ENCODE data around the gene IBTK. TPM values are rescaled to one million over a fixed set of nuclear protein-coding genes. Genes with fewer than 3 reads are reported as not detected.
A peak's percentile ranks its signal among the peaks of the same experiment; 100 is the strongest.

IBTK gene
- total and polyA plus RNA-seq, 7 donors = 18.9 to 26.2 (median 25.0) TPM

DNA sequence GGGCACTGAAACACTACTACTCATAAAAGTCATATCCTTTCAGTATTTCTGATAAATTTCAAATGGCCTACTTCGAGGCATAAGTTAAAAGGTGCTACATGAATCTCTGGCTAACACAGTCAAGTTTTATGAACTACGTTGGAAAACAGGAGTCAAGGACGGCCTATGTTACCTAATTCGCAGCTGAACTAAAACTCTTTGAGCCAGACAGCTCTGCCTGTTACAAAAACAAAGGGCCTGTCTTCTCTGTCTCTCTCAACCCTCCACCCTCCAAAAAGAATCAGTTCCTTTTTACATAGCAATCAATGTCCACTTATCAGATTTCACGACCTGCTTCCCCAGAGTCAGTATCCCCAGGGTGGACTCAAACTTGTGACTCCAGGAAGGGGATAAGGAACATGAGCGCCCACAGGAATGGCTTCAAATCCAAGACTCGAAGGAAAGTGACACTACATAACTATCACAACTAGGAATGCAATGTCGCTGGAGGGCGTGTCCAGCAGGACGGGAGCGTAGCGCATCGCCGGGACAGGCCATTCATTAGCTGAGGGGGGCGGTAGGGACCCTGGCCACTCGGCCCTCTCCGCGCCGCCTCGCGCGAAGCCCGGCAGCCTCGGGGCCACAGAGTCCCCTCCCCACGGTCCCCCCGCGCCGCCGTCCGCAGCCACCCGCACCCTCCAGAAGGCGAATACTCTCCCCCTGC, 591 bp downstream of the IBTK start:
- whole genome bisulfite sequencing, 2 donors = 1 to 3% methylated on average over 32 of the region's 32 CpGs
- Histone ChIP-seq H3K9me3 (no peaks in the 10 kb centered on the region), H3K4me1 (peaks cover 0 to 41% (median 25%) of the 10 kb centered on the region in 4 donors), H3K27ac (peak overlapping the region; percentile 89 to 97 (median 92)), H3K36me3 (no peaks in the 10 kb centered on the region), H3K27me3 (no peaks in the 10 kb centered on the region), H3K4me3 (peak overlapping the region; percentile 70 to 94 (median 82))
- intact Hi-C loops (cut with DNase I) = loop anchor here (5.0 to 10.0 kb wide), 2 partner anchors 820 to 948 kb away; partner anchors contain the start of genes DOP1A, PGM3, RWDD2A and UBE3D
- TF ChIP-seq POLR2A (IDR thresholded peaks at IDR 0.05) (no peak), EP300 (IDR thresholded peaks at IDR 0.05) (no peak), POLR2AphosphoS5 (IDR thresholded peaks at IDR 0.05) (no peak)
- TF ChIP-seq, protein P1, sequence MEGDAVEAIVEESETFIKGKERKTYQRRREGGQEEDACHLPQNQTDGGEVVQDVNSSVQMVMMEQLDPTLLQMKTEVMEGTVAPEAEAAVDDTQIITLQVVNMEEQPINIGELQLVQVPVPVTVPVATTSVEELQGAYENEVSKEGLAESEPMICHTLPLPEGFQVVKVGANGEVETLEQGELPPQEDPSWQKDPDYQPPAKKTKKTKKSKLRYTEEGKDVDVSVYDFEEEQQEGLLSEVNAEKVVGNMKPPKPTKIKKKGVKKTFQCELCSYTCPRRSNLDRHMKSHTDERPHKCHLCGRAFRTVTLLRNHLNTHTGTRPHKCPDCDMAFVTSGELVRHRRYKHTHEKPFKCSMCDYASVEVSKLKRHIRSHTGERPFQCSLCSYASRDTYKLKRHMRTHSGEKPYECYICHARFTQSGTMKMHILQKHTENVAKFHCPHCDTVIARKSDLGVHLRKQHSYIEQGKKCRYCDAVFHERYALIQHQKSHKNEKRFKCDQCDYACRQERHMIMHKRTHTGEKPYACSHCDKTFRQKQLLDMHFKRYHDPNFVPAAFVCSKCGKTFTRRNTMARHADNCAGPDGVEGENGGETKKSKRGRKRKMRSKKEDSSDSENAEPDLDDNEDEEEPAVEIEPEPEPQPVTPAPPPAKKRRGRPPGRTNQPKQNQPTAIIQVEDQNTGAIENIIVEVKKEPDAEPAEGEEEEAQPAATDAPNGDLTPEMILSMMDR (IDR thresholded peaks at IDR 0.05) = no peak
- DNase-seq = peak; percentile 70

DNA sequence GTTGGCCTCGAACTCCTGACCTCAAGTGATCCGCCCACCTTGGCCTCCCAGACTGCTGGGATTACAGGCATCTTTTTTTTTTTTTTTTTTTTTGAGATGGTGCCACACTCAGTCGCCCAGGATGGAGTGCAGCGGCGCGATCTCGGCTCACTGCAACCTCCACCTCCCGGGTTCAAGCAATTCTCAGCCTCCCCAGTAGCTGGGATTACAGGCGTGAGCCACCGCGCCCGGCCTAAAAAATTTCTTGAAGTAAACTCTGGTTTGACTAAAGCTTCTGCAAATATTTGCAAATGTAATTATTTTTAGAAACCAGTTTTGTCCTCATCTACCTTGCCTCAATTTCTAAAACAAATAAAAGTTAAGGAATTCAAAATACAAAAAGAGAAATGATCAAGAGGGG, 1.2 kb downstream of the IBTK start:
- 69 to 82% methylated on average over 12 of the region's 12 CpGs for WGBS, 2 donors
- Histone ChIP-seq H3K27me3 (no peaks in the 10 kb centered on the region), H3K36me3 (no peaks in the 10 kb centered on the region), H3K4me3 (peak overlapping the region in 3 of 4 donors; percentile 70 to 94 (median 80)), H3K4me1 (peaks cover 0 to 41% (median 25%) of the 10 kb centered on the region in 4 donors), H3K9me3 (no peaks in the 10 kb centered on the region), H3K27ac (peak overlapping the region; percentile 89 to 97 (median 92))
- no peak for TF ChIP-seq POLR2AphosphoS5 (IDR thresholded peaks at IDR 0.05)
- TF ChIP-seq POLR2A (IDR thresholded peaks at IDR 0.05) = no peak
- TF ChIP-seq EP300 (IDR thresholded peaks at IDR 0.05) = no peak
- TF ChIP-seq, protein P1 (IDR thresholded peaks at IDR 0.05) = no peak
- DNase-seq = no peak
- intact Hi-C loops (cut with DNase I) = loop anchor here (5.0 to 10.0 kb wide), 2 partner anchors 821 to 948 kb away; partner anchors contain the start of genes DOP1A, PGM3, RWDD2A and UBE3D

DNA sequence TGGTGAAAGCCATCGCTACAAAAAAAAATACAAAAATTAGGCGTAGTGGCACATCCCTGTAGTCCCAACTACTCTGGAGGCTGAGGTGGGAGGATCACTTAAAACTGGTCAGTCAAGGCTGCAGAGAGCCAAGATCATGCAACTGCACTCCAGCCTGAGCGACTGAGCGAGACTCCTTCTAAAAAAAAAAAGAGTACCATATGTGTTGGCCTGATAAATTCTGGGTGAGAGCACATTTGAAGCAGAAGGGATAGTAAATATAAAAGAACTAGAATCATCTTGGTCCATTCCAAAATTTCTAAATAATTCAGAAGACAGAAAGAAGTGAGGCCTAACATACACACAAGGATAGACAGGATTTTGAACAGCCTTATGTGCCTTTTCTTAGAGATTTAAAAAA, 2.2 kb downstream of the IBTK start:
- 95 to 97% methylated on average over 4 of the region's 4 CpGs for WGBS, 2 donors
- intact Hi-C loops (cut with DNase I) = loop anchor here (5.0 to 10.0 kb wide), 2 partner anchors 822 to 949 kb away; partner anchors contain the start of genes DOP1A, PGM3, RWDD2A and UBE3D
- no peak for TF ChIP-seq POLR2A (IDR thresholded peaks at IDR 0.05)
- TF ChIP-seq EP300 (IDR thresholded peaks at IDR 0.05) = no peak
- TF ChIP-seq, protein P1 (IDR thresholded peaks at IDR 0.05) = no peak
- TF ChIP-seq POLR2AphosphoS5 (IDR thresholded peaks at IDR 0.05) = no peak

DNA sequence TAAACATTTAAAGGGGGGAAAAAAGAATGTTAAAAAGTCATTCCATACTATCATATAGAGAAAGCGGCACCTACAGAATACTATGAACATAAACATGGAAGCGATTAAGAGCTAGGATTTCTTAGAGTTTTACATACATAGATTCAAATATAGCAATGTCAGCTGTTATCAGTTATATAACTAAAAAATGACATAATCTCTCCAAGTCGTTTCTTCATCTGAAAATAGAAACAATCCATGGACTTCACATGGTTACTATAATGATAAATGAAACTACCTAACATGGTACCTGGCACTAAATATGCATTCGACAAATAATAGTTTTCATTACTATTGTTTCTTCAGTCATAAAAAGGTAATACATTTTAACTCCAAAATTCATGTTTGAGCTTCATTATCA, 3.7 kb downstream of the IBTK start:
- intact Hi-C loops (cut with DNase I) = loop anchor here (10.0 kb wide), 1 partner anchor 951 kb away; the partner anchor contains the start of genes PGM3 and RWDD2A
- peaks cover 0 to 1% (median 0%) of the 10 kb centered on the region in 4 donors for H3K36me3 ChIP-seq
- H3K27me3 ChIP-seq = no peaks in the 10 kb centered on the region
- WGBS, 2 donors = 76 to 84% methylated on average over 4 of the region's 4 CpGs
- TF ChIP-seq, protein P1 (IDR thresholded peaks at IDR 0.05) = no peak
- TF ChIP-seq EP300 (IDR thresholded peaks at IDR 0.05) (no peak), POLR2A (IDR thresholded peaks at IDR 0.05) (no peak), POLR2AphosphoS5 (IDR thresholded peaks at IDR 0.05) (no peak)
- peaks cover 0 to 41% (median 27%) of the 10 kb centered on the region in 4 donors for H3K4me1 ChIP-seq
- H3K9me3 ChIP-seq = no peaks in the 10 kb centered on the region
- DNase-seq = no peak
- no peak overlapping the region for H3K27ac ChIP-seq
- no peak overlapping the region for H3K4me3 ChIP-seq

More for the DNA sequence above, 2.2 kb downstream of the IBTK start:
- Histone ChIP-seq H3K4me1 (peaks cover 0 to 41% (median 25%) of the 10 kb centered on the region in 4 donors), H3K27me3 (no peaks in the 10 kb centered on the region), H3K27ac (peak overlapping the region in 1 of 4 donors; percentile 92), H3K36me3 (no peaks in the 10 kb centered on the region), H3K4me3 (no peak overlapping the region), H3K9me3 (no peaks in the 10 kb centered on the region)
- no peak for DNase-seq

All from sigmoid colon (tissue), 7 donors.